Mesothelial cell of epicardium (in vitro differentiated cells): ENCODE data around the gene SEPTIN6. TPM values are rescaled to one million over a fixed set of nuclear protein-coding genes. Genes with fewer than 3 reads are reported as not detected.

ENCODE experiments used
- DNase-seq, 2 experiments: peaks; one replicate each; pipeline ENCODE4 v3.0.0; 2021; ENCODE audit warnings: low spot score in 2 of 2; ENCODE audit not compliant: unreplicated experiment in 2 of 2
- H3K27ac Mint-ChIP-seq: 2 replicates; pipeline ENCODE4 v1.8.0; 2021; ENCODE audit warnings: mixed read lengths
- H3K27me3 Mint-ChIP-seq: 2 replicates; pipeline ENCODE4 v1.8.0; 2021; ENCODE audit warnings: low read depth, mixed read lengths
- H3K36me3 Mint-ChIP-seq: 2 replicates; pipeline ENCODE4 v1.8.0; 2021; ENCODE audit warnings: mixed read lengths
- H3K4me1 Mint-ChIP-seq: 2 replicates; pipeline ENCODE4 v1.8.0; 2021; ENCODE audit warnings: mixed read lengths
- H3K4me3 Mint-ChIP-seq: 2 replicates; pipeline ENCODE4 v1.8.0; 2021; ENCODE audit warnings: mild to moderate bottlenecking, moderate library complexity, mixed read lengths
- H3K9me3 Mint-ChIP-seq: 2 replicates; pipeline ENCODE4 v1.8.0; 2021; ENCODE audit warnings: mixed read lengths
- total RNA-seq: library from RNA; stranded (reverse); gene quantifications from 3 replicates; pipeline ENCODE4 v1.2.1, GENCODE V29; 2021
- TF ChIP-seq, protein P1 (sequence below): fragments of 200-600 bp; sonication (generic); IDR thresholded peaks from one replicate; pipeline ENCODE4 v1.5.0; 2021; ENCODE audit warnings: antibody characterized with exemption; ENCODE audit not compliant: unreplicated experiment

Gene SEPTIN6
- total RNA-seq, 1 donor from 2014 or later = 62.7 TPM

DNA sequence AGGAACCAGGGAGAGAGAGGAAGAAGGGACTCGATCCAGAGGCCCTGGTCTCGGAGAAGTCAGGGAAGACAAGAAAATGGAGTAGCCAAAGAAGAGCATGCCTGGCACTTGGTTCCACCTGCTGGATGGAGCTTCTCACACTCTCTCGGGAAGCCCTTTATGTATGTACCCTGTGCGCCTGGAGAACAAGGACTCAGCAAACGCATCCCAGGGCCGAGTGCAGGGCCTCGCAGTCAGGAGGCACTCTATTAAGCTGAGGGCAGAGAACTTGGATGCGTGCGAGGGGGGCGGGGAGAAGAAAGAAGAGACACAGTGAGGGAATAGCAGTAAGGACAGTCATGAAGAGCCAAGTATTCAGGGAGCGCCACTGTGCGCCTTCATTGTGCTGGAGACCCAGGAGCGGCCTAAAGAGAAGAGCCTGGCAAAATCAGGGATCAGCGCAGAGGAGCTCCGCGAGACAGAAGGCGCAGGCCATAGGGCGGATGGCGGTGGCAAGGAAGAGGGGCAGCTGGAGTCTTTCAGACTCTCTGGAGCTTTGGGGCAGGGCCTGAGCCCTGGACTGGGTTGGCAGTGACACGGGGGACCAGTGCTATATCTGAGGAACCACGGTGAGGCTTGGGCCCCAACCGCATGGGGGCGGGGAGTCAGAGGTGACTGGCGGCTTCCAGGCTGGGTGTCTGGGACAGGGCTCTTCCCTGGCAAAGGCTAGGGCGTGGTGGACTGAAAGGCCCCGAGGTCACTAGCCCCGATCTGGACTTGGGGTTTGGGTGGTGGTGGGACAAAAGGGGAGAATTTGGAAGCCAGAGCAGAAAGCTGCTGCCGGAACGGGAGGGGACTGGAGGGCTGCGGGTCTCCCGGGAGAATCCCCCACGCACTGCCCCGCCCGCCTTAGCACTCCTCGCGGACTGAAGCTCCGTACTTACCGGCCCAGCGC lies 1.9 kb upstream of the SEPTIN6 start:
- H3K4me1 Mint-ChIP-seq = peaks cover 22% of the 10 kb centered on the region
- H3K27ac Mint-ChIP-seq = no peak overlapping the region
- DNase-seq = no peak
- peaks cover 11% of the 10 kb centered on the region for H3K9me3 Mint-ChIP-seq
- TF ChIP-seq, protein P1, sequence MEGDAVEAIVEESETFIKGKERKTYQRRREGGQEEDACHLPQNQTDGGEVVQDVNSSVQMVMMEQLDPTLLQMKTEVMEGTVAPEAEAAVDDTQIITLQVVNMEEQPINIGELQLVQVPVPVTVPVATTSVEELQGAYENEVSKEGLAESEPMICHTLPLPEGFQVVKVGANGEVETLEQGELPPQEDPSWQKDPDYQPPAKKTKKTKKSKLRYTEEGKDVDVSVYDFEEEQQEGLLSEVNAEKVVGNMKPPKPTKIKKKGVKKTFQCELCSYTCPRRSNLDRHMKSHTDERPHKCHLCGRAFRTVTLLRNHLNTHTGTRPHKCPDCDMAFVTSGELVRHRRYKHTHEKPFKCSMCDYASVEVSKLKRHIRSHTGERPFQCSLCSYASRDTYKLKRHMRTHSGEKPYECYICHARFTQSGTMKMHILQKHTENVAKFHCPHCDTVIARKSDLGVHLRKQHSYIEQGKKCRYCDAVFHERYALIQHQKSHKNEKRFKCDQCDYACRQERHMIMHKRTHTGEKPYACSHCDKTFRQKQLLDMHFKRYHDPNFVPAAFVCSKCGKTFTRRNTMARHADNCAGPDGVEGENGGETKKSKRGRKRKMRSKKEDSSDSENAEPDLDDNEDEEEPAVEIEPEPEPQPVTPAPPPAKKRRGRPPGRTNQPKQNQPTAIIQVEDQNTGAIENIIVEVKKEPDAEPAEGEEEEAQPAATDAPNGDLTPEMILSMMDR = no peak
- no peaks in the 10 kb centered on the region for H3K27me3 Mint-ChIP-seq
- no peaks in the 10 kb centered on the region for H3K36me3 Mint-ChIP-seq
- H3K4me3 Mint-ChIP-seq = no peak overlapping the region

DNA sequence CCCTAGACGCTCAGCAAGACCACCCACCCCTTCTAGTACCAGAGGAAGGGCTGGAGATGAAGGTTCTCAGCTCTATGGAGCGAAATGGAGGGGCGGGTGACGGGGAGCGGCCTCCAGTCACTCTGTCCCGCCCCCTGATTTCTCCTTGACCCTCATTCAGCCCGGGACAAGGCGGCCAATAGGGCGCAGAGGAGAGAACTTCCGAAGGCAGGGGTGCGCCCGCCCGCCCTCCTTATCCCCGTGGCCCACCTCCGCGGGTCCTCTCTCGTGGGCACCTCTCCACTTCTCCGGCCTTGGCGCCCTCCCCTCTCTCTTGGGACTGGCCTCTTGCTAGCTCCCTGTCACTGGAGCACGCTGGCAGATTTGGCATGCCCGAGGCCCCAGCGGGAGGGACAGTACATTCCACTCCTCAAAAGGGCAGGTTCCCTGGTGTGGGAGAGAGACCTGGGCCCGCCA lies 1.1 kb upstream of the SEPTIN6 start:
- H3K36me3 Mint-ChIP-seq = no peaks in the 10 kb centered on the region
- peak overlapping the region; percentile 87 for H3K4me3 Mint-ChIP-seq
- H3K27ac Mint-ChIP-seq = peak overlapping the region; percentile 64
- peaks cover 21% of the 10 kb centered on the region for H3K4me1 Mint-ChIP-seq
- TF ChIP-seq, protein P1 = no peak
- DNase-seq = no peak
- peaks cover 11% of the 10 kb centered on the region for H3K9me3 Mint-ChIP-seq
- no peaks in the 10 kb centered on the region for H3K27me3 Mint-ChIP-seq

DNA sequence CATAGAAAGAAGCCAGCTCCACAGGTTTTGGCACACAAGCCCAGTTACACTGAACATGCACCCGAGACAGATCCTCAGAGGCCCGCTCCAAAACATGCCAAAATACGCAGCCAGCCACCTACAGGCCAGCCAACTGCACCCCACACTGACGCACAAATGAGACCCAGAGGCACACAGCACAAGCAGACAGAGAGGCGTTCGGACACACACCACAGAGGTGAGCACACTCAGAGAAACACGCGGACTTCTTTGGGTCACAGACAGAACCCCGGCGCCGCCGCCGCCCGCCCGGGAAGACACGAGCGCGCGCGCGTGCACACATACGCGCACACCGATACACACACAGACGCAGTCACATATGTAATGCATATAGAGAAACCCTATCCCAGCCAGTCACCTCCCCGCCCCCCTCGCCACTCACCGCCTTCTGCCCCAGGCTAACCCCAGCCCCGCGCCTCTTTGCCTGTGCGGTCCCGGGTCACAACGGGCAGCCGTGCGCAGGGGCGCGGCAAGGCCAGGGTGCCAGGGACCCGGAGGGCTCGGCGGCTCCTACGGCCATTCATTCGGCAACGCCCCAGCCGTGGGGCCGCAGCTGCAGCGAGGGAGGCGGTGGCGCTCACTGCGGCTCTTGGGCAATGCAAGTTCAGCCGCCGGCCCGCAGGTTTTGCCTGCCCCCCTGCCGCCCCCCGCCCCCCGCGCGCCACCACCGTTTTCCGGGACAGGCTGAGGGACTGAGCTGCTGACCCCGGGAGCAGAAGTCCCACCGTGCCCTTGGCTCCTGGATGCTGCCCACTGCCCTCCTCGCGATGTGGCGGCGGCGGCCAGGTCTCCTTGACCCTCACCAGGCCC lies 553 bp downstream of the SEPTIN6 start:
- Mint-ChIP-seq H3K4me1 (peaks cover 22% of the 10 kb centered on the region), H3K27me3 (no peaks in the 10 kb centered on the region), H3K9me3 (peaks cover 5% of the 10 kb centered on the region), H3K4me3 (peak overlapping the region; percentile 87), H3K27ac (peak overlapping the region; percentile 75), H3K36me3 (no peaks in the 10 kb centered on the region)
- TF ChIP-seq, protein P1 = no peak
- peak in 1 of 2 experiments; percentile 45 for DNase-seq

DNA sequence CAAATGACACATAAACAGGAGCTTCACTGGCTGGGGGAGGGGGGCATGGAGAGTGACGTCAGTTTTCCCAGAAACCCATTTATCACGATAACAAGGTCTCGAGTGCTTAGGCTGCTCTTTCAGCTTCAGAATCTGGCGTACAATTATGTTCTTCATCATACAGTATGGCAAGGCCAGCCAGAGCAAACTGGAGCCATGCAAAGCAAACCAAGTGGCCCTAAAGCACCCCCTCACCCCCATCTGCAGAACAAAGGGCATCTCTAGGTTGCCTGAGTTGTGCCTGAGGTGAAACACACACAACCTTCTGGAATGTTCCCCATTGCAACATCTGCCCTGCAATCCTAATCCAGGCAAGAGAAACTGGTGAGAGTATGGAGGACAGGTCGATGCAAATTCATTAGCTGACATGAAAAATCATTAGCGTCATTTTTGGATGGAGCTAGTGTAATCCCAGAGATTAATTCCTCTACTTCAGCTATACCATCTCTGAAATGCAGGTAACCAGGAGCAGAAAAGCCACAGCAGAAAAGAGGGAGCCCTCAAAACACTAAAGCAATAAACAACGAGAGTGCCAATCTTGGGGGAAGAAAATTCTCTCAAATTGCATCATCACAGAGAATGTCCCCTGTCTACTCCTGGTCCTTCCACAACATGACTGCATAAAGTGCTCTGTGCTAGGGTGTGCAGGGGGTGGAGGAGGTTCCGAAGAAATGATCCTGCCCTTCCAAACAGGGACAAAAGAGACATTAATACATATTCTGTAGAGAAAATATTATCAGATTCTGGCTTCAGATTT lies 1.8 kb downstream of the SEPTIN6 start:
- peak overlapping the region; percentile 75 for H3K27ac Mint-ChIP-seq
- no peak for DNase-seq
- peak overlapping the region; percentile 87 for H3K4me3 Mint-ChIP-seq
- H3K9me3 Mint-ChIP-seq = peaks cover 5% of the 10 kb centered on the region
- no peaks in the 10 kb centered on the region for H3K36me3 Mint-ChIP-seq
- peaks cover 34% of the 10 kb centered on the region for H3K4me1 Mint-ChIP-seq
- TF ChIP-seq, protein P1 = no peak
- no peaks in the 10 kb centered on the region for H3K27me3 Mint-ChIP-seq

DNA sequence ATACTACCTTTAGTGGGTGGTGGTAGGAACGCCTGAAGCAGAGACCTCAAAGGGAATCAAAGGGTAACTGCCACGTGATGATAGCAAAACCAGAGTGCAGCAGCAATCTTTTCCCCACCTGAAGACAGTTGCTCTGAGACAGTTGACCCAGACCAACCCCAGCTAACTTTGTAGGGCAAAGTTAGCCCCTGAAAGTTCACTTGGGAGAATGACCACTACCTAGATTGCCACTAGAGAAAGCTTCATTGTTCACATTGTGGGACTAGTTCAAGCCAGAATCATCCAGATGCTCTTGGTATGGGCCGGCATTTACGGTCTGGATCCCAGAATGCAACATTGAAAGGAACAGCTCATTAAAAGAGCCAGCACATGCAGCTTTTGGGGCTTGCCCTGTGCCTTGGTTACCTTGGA lies 4.1 kb downstream of the SEPTIN6 start:
- H3K36me3 Mint-ChIP-seq = no peaks in the 10 kb centered on the region
- DNase-seq = no peak
- TF ChIP-seq, protein P1 = no peak
- H3K4me1 Mint-ChIP-seq = peaks cover 34% of the 10 kb centered on the region
- no peak overlapping the region for H3K27ac Mint-ChIP-seq
- no peaks in the 10 kb centered on the region for H3K27me3 Mint-ChIP-seq
- no peaks in the 10 kb centered on the region for H3K9me3 Mint-ChIP-seq
- no peak overlapping the region for H3K4me3 Mint-ChIP-seq
